Measurements from ENCODE around the gene ALOXE3.

Gene ALOXE3

GRCh38 chr17:8141741-8142140 lies 23.4 kb upstream of the ALOXE3 start:
- DNase-seq (ENCODE audit: low spot score) = no peak

- DNase-seq (ENCODE audit: low spot score) = no peak
These were observed 22.7 kb upstream of the ALOXE3 start for GRCh38 chr17:8141045-8141444.

DNA sequence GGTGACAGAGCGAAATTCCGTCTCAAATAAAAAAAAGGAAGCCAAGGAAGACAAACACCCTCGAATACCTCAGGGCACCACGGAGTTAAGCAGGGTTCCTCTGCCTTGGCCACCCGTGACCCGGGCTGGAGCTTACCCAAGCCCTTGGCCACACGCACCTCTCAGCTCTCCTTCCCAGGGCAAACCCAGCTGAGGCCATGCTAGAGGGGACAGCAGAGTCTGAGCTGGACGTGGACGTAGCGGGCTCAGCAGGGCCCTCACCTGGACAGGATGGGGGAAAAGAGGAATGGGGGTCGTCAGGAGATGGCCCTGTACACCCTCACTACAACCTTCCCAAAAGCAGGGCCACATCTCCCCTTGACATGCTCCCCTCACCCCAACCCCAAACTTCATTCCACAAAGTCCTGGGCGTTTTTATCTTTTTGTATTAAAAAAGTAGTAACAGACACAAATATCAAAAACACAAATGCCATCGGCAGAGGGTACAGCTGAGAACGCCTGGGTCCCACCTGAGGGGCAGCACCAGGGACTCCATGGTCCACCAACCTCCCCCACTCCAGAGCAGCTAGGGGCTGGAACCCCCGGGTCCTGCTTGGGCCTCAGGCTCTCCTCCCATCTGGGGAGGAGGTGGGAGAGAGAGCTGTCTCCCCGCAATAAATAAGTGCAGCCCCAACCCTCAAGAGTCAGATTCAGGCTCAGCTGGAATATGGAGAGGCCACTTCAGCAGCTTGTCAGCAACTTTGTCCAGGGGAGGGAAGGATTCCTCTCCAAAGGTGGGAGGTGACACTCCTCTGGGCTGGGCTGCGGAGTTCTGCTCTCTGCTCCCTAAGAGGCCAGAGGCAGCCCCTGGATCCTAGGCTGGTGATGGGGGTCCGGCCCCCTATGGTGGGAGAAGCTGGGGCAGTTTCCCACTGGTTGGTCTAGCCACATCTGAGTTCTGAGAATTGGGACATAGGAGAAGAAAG lies 22.0 kb upstream of the ALOXE3 start:
- DNase-seq (ENCODE audit: low spot score) = no peak

- peak; percentile 93 for DNase-seq (ENCODE audit: low spot score)
These were observed 20.5 kb upstream of the ALOXE3 start for GRCh38 chr17:8138672-8139371.

DNA sequence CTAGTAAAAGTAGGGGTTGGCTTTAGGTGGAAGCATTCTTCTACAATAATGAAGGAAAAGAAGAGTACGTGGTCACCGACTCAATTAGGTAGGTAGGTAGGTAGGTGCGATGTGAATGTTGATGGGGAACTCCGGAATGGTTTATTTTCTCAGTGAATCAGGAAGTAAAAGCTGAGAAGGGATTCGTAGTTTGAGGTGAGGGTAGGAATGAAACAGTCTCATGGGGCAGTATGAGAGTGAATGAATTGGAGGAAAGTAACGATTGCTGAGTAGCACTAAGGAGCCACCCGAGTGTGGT lies 20.0 kb upstream of the ALOXE3 start:
- DNase-seq (ENCODE audit: low spot score) = no peak

GRCh38 chr17:8137645-8138373 lies 19.5 kb upstream of the ALOXE3 start:
- DNase-seq (ENCODE audit: low spot score) = no peak

DNA sequence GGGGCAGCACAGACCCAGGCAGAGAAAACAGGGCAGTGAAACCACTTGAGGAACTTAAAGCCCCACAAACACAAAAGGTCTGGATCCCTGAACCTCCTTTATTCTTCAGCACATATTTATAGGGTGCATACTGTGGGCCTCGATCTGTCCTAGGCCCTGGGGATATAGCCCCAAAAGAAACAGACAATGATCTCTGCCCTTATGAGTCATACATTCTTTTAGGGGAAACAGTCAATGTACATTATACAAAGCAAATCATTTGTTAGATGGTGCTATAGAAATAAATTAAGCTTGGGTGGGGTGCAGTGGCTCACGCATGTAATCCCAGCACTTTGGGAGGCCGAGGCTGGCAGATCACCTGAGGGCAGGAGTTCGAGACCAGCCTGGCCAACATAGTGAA lies 15.6 kb upstream of the ALOXE3 start:
- no peak for DNase-seq (ENCODE audit: low spot score)

DNA sequence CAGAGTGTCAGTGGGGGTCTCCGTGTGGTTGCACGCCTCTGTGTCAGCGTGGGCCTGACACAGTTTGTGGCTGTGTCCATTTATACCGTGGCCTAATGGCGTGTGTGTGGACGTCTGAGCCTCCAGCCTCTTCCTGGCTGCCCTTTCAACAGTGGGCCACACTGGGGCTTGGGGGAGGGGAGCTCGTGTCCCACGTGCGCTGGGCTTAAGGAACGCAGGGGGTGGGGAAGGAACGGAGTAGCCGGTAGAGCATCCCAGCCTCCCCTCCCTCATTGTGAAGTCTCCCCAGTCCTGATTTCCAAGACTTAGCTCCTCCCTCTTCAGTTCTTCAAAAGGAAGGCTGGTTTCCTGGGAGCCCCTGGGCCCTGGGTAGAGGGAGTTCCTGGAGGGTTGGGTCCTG lies 15.1 kb upstream of the ALOXE3 start:
- DNase-seq (ENCODE audit: low spot score) = no peak

DNA sequence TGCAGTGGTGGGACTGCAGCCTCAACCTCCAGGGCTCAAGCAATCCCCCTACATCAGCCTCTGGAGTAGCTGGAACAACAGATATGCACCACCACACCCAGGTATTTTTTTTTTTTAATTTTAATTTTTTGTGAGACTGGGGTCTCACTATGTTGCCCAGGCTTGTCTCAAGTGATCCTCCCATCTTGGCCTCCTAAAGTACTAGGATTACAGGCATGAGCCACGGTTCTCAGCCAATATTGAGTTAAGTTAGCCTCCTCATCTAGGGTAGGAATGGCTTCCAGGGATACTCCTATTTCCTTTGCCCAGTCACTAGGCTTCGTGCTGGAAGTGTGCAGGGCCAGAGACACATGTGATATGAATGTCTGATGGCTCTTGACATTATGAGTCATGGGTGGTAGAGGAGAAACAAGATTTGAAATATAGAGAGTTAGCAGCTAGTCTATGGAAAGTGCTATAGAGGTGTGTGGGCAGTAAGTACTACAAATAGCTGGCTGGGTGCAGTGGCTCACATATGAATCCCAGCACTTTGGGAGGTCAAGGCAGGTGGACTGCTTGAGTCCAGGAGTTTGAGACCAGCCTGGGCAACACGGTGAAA lies 13.6 kb upstream of the ALOXE3 start:
- no peak for DNase-seq (ENCODE audit: low spot score)

DNA sequence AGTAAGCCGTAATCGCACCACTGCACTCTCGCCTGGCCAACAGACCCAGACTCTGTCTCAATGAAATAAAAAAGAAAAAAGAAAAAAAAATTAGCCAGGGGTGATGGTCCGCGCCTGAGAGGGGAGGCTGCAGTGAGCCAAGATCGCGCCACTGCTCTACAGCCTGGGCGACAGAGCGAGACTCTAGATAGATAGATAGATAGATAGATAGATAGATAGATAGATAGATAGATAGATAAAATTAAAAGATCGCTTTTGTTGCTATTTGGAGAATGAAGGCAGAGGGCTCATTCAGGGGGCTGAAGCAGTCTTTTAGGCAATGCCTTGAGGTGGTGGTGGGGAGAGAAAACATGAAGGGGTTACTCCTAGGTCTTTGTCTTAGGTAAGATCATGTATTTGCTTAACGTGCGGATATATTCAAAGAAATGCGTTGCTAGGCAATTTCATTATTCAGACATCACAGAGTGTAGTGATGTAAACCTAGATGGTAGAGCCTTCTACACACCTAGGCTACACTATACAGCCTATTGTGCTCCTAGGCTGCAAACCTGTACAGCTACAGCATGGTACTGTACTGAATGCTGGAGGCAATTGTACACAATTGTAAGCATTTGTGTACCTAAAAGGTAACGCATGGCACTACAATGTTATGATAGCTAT lies 9.9 kb upstream of the ALOXE3 start:
- no peak for DNase-seq (ENCODE audit: low spot score)

DNA sequence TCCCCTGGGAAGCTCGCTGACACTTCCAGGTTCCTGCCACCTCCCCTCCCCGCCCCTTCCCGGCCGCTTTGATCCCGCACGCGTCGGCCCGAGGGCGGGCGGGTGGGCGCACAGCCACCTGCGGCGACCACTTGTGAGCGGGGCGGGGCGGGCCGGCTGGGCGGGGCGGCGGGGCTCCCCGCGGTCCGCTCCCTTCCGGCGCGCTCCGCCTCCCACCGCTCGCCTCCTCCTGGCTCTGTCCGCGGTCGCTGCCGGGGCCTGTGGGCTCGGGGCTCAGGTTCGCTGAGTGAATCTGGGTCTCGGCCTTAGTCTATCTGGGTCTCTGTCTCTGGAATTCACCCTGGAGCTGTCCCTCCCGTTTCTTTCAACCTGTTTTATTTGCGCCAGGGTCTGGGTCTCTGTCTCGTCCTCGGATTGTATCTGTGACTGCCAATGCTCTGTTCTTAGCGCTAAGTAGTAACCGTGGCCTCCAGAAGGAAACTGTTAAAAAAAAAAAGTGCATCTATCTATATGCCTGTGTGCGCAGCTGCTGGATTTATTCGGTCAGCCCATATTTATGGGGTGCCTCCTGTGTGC lies 8.3 kb upstream of the ALOXE3 start:
- DNase-seq (ENCODE audit: low spot score) = peak; percentile 75

GRCh38 chr17:8125947-8126490 lies 7.7 kb upstream of the ALOXE3 start:
- no peak for DNase-seq (ENCODE audit: low spot score)

- DNase-seq (ENCODE audit: low spot score) = peak; percentile 76
These were observed 7.0 kb upstream of the ALOXE3 start for GRCh38 chr17:8125154-8125946.

GRCh38 chr17:8124350-8125153 lies 6.2 kb upstream of the ALOXE3 start:
- no peak for DNase-seq (ENCODE audit: low spot score)

DNA sequence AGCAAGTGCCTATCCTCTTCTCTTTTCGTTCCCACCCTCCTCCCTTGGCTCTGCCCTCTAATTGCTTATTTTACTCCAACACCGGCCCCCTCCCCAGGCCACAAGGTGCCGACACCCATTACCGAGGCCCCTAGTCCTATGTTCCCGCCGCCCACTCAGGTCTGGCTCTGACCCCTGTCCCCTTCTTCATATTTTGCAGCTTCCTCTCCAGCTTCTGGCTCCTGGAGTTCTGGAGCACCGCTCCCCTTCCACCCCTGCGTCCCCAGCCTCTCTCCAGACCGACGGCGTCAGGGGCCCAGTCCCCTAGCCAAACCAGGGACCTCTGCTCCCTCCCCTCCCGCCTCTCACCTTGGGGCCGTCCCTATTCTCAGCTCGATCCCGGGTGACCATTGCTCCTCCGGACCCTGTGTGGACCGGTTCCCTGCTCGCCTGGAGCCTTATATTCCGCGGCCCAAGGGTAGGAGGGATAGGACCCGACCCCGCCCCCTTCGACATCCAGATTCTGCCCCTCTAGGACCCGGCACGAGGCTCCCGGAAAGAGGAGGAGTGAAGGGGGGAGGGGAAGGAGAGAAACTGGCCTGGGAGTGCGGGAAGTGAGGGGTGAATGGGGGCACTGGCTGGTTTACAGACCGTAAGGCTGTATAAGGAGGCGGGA lies 5.5 kb upstream of the ALOXE3 start, which contains the start of gene HES7:
TSS of gene HES7 (minus strand) at position 412 of the 655 bp plus-strand sequence. CDS start at position 390, 22 bp downstream.
- no peak for DNase-seq (ENCODE audit: low spot score)

DNA sequence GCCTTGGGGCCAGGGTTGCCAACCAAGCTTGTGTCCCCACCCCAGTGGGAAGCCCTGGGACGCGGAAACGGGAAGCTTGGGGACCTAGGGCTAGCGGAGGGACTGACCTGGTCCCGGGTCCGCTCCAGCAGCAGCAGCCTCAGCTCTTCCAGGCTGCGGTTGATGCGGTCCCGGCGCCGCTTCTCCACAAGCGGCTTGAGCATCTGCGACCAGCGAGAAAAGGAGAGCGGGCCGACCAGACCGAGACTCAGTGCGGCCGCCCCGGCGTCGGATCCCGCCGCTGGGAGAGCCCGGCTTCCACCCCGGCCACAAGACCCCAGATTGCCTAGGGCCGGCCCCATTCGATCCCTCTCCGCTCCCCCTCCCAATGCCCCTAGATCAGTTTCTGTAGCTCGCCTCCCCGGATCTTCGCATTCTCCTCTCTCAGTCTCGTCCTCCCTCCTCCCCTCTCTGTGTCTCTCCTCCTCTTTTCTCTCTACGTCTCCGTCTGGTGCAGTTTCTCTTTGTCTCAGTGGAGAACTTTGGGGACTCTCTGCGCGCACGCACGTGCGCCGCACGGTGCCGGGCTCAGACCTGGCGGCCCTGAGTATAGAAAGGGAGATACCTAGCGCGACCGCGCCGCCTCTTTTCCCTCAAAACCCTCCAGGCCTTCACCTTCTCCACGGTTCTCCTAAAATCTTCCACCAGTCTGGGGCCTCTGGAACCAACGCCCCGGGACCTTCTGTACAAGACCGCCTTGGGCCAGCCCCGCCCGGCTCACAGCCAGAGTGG lies 4.8 kb upstream of the ALOXE3 start:
- no peak for DNase-seq (ENCODE audit: low spot score)

- DNase-seq (ENCODE audit: low spot score) = peak; percentile 41
These were observed 4.2 kb upstream of the ALOXE3 start for GRCh38 chr17:8122422-8122923.

Measured in LoVo (cell line).